Measurements from ENCODE around the gene PRDM16. TPM values are rescaled to one million over a fixed set of nuclear protein-coding genes. Genes with fewer than 3 reads are reported as not detected.

PRDM16 gene
- polyA plus RNA-seq, 1 of the 3 experiments (the other 2 are of a cell fraction), result not detected

DNA sequence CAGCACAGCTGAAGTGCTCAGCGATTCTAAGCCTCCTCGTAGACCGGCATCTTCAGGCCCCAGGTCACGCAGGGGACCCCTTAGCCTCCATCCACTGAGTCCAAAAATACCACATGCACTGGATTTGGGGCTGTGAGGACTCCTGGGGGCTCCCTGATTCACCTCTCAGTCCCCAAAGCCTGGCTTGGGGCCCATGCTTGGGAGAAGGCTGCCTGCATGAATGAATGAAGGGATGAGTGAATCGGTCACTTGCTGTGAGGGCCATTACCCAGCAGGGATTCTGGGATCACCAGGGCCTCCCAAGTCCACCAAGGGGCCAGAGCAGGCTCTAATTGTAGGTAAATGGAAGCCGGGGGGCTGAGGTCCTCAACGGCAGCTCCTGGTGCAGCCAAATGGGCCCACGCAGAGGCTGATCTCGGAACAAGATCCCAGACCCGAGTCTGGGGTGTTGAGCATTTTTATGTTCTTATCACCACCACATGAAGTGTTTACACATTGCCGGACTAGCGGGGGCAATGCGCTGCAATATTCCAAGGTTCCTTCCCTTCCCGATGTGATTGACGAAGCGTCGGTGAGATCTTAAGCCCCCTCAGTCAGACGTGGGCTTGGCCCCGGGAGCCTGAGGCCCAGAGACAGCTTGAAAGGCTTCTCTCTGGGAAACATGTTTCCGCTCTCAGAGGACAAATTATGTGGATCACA, 371.9 kb downstream of the PRDM16 start:
- Histone ChIP-seq H3K9me3 (no peaks in the 10 kb centered on the region), H3F3A (replicated peaks; ENCODE audit: insufficient read depth) (no peaks in the 10 kb centered on the region), H3K9ac (no peak overlapping the region), H3K27ac (ENCODE audit: low read depth in 2 of 2, low read length in 1 of 2) (no peak overlapping the region), H3K36me3 (replicated peaks in 1 of 2; ENCODE audit: control insufficient read depth in 1 of 2, insufficient read depth in 2 of 2, low read length in 1 of 2) (no peaks in the 10 kb centered on the region), H3K4me2 (no peak overlapping the region), H3K9me2 (no peaks in the 10 kb centered on the region), H3K27me3 (ENCODE audit: insufficient read depth) (no peaks in the 10 kb centered on the region), H3K79me2 (ENCODE audit: insufficient read depth) (no peaks in the 10 kb centered on the region), H3K4me3 (ENCODE audit: low read depth in 2 of 2, low read length in 1 of 2) (no peak overlapping the region), H3K4me1 (ENCODE audit: control insufficient read depth in 1 of 2, insufficient read depth in 2 of 2, low read depth in 1 of 2, low read length in 1 of 2) (no peaks in the 10 kb centered on the region), H2AFZ (ENCODE audit: low read depth) (no peak overlapping the region), H4K20me1 (ENCODE audit: insufficient read depth) (no peaks in the 10 kb centered on the region)
- DNase-seq, result no peak
- WGBS (ENCODE audit: low lambda C conversion rate), result 59% methylated on average over 11 of the region's 20 CpGs
- TF ChIP-seq, protein P1, sequence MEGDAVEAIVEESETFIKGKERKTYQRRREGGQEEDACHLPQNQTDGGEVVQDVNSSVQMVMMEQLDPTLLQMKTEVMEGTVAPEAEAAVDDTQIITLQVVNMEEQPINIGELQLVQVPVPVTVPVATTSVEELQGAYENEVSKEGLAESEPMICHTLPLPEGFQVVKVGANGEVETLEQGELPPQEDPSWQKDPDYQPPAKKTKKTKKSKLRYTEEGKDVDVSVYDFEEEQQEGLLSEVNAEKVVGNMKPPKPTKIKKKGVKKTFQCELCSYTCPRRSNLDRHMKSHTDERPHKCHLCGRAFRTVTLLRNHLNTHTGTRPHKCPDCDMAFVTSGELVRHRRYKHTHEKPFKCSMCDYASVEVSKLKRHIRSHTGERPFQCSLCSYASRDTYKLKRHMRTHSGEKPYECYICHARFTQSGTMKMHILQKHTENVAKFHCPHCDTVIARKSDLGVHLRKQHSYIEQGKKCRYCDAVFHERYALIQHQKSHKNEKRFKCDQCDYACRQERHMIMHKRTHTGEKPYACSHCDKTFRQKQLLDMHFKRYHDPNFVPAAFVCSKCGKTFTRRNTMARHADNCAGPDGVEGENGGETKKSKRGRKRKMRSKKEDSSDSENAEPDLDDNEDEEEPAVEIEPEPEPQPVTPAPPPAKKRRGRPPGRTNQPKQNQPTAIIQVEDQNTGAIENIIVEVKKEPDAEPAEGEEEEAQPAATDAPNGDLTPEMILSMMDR (IDR thresholded peaks at IDR 0.05), result no peak
- TF ChIP-seq POLR2AphosphoS5 (IDR thresholded peaks at IDR 0.05; ENCODE audit: low read depth, low read length) (no peak), NFIC (IDR thresholded peaks at IDR 0.05; ENCODE audit: borderline replicate concordance) (no peak), RAD21 (IDR thresholded peaks at IDR 0.05; ENCODE audit: low read length) (no peak), NRF1 (IDR thresholded peaks at IDR 0.05; ENCODE audit: low read depth, low read length) (no peak), RXRA (IDR thresholded peaks at IDR 0.05; ENCODE audit: borderline replicate concordance, low read depth) (no peak), FOSL2 (IDR thresholded peaks at IDR 0.05; ENCODE audit: borderline replicate concordance, low read depth) (no peak), FOXJ3 (CRISPR knock-in tag; IDR thresholded peaks at IDR 0.05) (no peak), ELF1 (IDR thresholded peaks at IDR 0.05) (no peak), RFX5 (IDR thresholded peaks at IDR 0.05; ENCODE audit: low read length) (no peak), SMC3 (IDR thresholded peaks at IDR 0.05; ENCODE audit: low read depth, low read length) (no peak), RCOR1 (IDR thresholded peaks at IDR 0.05; ENCODE audit: low read length) (no peak), MAX (IDR thresholded peaks at IDR 0.05; ENCODE audit: low read depth) (no peak)
- TF ChIP-seq, protein P2, sequence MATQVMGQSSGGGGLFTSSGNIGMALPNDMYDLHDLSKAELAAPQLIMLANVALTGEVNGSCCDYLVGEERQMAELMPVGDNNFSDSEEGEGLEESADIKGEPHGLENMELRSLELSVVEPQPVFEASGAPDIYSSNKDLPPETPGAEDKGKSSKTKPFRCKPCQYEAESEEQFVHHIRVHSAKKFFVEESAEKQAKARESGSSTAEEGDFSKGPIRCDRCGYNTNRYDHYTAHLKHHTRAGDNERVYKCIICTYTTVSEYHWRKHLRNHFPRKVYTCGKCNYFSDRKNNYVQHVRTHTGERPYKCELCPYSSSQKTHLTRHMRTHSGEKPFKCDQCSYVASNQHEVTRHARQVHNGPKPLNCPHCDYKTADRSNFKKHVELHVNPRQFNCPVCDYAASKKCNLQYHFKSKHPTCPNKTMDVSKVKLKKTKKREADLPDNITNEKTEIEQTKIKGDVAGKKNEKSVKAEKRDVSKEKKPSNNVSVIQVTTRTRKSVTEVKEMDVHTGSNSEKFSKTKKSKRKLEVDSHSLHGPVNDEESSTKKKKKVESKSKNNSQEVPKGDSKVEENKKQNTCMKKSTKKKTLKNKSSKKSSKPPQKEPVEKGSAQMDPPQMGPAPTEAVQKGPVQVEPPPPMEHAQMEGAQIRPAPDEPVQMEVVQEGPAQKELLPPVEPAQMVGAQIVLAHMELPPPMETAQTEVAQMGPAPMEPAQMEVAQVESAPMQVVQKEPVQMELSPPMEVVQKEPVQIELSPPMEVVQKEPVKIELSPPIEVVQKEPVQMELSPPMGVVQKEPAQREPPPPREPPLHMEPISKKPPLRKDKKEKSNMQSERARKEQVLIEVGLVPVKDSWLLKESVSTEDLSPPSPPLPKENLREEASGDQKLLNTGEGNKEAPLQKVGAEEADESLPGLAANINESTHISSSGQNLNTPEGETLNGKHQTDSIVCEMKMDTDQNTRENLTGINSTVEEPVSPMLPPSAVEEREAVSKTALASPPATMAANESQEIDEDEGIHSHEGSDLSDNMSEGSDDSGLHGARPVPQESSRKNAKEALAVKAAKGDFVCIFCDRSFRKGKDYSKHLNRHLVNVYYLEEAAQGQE (IDR thresholded peaks at IDR 0.05; ENCODE audit: low read depth, low read length), result no peak
- ChIA-PET CTCF (interaction anchor here (1.0 to 5.3 kb wide), 5 partner anchors 9 to 178 kb away, joined by 3 to 64 read pairs (median 4); no protein-coding TSS in a partner anchor), POLR2A (no interaction called here)

Data from SK-N-SH (cell line).